ENCODE results near the gene MYRF.

The MYRF gene

DNA sequence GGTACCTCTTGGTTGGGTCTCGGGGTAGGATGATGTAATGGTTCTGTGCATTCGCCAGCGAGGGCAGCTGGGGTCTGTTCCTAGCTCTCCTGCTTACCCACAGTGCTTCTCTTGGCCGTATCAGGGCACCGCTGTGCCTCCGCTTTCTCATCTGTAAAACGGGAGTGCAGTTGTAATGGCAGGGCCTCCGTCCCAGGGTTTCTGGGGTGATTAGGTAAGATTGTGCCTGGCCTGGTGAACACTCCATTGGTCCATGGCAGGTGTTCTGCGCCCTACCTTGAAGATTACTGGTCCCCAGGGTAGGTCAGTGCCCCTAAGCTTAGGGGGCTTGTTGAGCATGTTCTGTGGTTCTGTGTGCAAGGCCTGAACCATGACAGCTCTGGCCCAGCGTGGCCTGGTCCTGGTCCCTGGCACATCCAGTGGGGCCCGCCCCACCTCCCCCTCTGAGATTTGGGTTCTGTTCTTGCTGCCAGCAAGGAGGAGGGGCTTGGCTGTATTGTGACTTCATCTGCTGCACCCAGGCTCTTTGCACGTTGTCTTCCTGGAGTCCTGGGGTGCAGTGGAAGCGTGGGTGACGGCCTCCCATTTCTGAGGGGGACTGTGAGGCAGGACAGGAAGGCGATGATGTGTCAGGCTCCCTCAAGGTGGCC, 4.9 kb downstream of the MYRF start:
- DNase-seq (ENCODE audit: low read depth in 2 of 3, low spot score in 2 of 3), result no peak

DNA sequence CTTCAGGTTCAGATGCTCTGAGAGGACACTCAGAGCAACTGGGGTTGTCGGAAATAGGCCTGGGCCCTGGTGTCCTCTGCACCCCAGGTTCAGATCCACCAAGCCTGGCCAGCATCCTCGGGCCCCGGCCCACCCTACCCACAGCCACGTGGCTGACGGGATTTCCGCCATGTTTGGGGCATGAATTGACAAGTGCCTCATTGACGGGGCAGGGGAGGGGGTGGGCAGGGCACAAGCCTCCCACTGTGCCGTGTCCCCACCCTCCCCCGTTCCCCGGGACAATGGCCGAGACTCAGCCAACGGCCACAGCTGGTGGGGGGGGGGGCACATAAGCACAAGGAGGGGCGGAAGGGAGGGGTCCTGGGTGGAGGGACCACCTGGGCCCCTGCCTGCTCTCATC, 8.5 kb downstream of the MYRF start:
- DNase-seq (ENCODE audit: low read depth in 2 of 3, low spot score in 2 of 3), result no peak

DNA sequence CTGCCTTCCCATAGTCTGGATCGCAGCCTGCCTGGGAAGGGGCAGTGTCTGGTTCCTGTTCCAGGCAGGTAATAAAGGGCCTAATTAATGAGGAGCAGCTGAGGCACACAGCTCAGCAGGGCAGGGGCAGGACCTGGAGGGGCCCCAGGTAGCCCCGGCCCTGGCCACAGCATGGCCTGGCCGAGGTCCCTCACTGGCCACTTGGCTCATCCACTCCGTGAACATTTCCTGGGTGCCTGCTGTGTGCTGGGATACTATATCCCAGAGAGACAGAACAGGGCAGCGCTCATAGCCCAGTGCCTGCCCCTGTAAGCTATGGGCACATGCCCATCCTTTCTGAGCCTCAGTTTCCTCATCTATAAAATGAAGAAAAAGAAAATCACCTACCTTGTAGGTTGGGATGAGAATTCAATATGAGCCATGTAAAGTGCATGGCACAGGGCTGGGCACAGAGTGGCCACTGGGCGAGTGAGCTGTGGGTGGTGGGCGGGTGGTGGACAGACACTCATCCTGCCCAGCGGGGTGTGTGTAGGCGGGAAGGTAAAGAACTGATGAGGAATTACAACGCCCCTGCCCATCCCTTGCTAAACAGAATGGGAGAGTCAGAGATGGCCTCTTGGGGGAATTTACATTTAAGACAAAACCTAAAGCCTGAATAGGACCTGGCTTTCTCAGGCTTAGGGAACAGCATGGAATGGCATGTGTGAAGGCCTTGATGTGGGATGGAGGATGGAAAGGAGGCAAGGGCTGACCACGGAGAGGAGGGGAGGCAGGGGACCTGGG, 9.2 kb downstream of the MYRF start:
- DNase-seq (ENCODE audit: low read depth in 2 of 3, low spot score in 2 of 3), result no peak

GRCh38 chr11:61762223-61762615, 9.8 kb downstream of the MYRF start:
- no peak for DNase-seq (ENCODE audit: low read depth in 2 of 3, low spot score in 2 of 3)

DNA sequence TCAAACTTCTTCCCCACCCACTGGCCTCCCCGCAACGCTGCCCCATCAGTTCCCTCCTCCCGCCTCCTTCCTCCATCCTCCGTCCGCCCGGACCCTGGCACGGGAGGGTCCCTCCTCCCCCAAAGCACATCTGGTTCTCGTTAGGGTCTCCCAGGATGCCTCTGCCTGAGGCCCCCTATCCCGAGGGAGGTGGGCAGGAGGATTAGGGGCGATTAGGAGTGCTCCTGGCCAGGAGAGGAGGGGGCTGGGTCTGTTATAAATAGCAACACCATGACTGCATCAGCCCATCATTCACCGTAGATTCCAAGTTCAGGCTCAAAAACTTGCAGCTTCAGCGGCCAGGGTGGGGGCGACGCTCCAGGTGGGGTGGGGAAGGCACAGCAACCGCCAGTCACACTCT, 10.4 kb downstream of the MYRF start:
- no peak for DNase-seq (ENCODE audit: low read depth in 2 of 3, low spot score in 2 of 3)

- no peak for DNase-seq (ENCODE audit: low read depth in 2 of 3, low spot score in 2 of 3)
Measured at GRCh38 chr11:61763930-61764605, 11.6 kb downstream of the MYRF start.

- no peak for DNase-seq (ENCODE audit: low read depth in 2 of 3, low spot score in 2 of 3)
Measured at GRCh38 chr11:61764606-61765260, 12.3 kb downstream of the MYRF start.

DNA sequence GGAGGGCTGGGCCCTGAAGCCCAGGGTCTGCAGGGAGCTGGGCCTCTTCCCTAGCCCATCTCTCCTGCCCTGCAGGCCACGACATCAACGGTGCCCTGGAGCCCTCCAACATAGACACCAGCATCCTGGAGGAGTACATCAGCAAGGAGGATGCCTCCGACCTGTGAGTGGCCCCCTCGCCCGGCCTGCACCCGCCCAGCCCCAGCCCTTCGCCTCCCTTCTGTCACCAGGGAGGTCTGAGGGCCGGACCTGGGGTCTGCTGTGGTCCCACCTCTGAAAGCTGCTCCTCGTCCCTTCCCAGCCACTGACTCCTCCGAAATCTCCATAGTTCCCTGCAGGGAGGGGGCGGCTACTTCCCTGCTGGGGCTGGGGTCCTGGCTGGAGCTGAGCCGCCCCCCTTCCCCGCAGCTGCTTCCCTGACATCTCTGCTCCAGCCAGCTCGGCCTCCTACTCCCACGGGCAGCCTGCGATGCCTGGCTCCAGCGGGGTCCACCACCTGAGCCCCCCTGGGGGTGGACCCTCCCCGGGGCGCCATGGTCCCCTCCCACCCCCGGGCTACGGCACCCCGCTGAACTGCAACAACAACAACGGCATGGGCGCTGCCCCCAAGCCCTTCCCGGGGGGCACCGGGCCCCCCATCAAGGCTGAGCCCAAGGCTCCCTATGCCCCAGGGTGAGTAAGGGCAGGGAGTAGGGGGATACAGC, 13.3 kb downstream of the MYRF start:
- no peak for DNase-seq (ENCODE audit: low read depth in 2 of 3, low spot score in 2 of 3)

DNA sequence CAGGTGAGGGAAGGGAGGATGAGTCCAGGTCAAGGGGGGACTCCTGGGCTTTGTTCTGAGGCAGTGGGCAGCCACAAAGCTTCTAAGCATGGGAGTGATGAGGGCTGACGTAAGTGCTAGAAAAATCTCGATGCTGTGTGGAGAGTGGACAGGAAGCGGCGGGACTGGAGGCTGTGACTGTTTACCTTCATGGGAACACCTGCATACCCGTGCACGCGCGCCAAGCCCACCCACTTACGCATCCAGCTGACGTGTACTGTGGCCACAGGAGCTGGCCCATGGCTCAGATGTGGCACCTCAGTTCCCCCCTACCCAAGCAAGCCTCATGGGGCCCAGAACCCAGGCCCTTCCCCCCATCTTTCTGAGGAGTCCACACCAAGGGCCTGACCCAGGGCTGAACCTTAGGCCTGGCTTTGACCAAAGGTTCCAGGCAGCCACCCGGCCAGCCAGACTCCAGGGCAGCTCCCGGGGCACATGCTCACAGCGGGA, 14.0 kb downstream of the MYRF start:
- no peak for DNase-seq (ENCODE audit: low read depth in 2 of 3, low spot score in 2 of 3)

GRCh38 chr11:61768376-61769076, 16.1 kb downstream of the MYRF start:
- DNase-seq (ENCODE audit: low read depth in 2 of 3, low spot score in 2 of 3), result no peak

GRCh38 chr11:61769169-61769920, 16.9 kb downstream of the MYRF start:
- no peak for DNase-seq (ENCODE audit: low read depth in 2 of 3, low spot score in 2 of 3)

GRCh38 chr11:61769946-61770683, 17.7 kb downstream of the MYRF start:
- no peak for DNase-seq (ENCODE audit: low read depth in 2 of 3, low spot score in 2 of 3)

DNA sequence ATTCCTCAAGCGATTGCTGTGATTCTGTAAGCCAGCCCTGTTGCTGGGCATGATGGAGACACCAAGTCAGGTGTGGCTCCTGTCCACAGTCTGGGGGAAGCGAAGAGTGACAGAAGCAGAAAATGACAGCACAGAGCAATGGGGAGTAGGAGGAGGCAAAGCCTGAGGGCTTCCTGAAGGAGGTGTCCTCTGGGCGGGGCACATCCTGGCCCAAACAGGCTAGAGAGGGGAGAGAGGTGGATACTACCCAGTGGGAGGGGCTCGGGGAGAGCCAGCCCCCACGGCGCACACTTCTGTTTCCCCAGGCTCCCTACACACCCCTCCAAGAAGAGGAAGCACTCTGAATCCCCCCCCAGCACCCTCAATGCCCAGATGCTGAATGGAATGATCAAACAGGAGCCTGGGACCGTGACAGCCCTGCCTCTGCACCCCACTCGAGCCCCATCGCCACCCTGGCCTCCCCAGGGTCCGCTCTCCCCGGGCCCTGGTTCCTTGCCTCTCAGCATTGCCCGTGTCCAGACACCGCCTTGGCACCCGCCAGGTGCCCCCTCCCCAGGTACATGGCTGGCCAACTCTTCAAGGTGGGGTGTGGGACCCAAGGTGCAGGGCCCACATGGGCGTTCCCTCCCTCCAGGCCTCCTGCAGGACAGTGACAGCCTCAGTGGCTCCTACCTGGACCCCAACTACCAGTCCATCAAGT, 18.9 kb downstream of the MYRF start:
- DNase-seq (ENCODE audit: low read depth in 2 of 3, low spot score in 2 of 3), result no peak

DNA sequence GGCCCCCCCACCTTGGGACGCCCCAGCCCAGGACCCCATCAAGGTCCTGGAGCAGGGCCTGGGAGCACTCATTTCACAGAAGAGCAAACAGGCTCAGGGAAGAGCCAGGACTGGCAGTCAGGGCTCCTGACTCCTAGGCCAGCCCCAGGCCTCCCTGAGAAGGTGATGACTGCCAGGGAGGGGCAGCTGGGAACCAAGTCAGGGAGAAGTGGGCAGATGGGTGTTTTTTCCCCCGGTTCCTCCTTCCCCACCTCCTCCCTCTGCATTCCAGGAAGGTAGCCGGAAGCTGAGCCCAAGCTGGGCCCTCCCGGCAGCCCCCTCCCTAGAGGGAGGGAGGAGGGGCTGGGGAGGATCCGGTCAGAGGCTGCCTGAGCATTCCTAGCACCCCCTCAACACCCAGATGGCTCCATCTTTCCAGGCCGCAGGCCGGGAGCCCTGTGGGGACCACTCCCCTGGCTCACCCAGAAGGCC, 19.6 kb downstream of the MYRF start:
- no peak for DNase-seq (ENCODE audit: low read depth in 2 of 3, low spot score in 2 of 3)

GRCh38 chr11:61773356-61773755, 20.9 kb downstream of the MYRF start:
- DNase-seq (ENCODE audit: low read depth in 2 of 3, low spot score in 2 of 3), result no peak

DNA sequence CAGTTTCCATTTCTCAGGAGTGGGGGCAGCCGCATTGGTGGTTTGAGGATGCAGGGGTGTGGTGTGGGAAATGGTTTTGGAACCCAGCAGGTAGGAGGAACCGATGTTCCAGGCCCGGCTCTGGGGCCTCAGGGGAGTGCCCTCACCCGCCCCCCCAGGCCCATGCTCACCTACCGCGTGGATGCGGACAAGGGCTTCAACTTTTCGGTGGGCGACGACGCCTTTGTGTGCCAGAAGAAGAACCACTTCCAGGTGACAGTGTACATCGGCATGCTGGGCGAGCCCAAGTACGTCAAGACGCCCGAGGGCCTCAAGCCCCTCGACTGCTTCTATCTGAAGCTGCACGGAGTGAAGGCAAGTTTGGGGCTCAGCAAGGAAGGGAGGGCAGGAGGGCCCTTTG, 21.4 kb downstream of the MYRF start:
- DNase-seq (ENCODE audit: low read depth in 2 of 3, low spot score in 2 of 3), result no peak

DNA sequence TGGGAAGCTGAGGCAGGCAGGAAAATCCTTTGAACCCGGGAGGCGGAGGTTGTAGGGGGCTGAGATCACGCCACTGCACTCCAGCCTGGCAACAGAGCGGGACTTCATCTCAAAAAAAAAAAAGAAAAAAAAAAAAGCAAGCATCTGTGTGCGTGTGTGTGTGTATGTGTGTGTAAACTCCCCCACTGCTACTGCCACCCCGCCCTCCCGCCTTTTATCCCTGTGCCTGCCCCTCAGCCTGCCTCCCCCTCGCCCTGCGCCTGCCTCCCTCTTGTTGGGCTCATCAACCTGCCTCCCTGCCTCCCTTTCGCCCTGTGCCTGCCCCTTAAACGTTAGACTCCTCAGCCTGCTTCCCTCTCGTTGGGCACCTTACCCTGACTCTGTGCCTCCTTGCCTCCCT, 22.0 kb downstream of the MYRF start:
- DNase-seq (ENCODE audit: low read depth in 2 of 3, low spot score in 2 of 3), result no peak

DNA sequence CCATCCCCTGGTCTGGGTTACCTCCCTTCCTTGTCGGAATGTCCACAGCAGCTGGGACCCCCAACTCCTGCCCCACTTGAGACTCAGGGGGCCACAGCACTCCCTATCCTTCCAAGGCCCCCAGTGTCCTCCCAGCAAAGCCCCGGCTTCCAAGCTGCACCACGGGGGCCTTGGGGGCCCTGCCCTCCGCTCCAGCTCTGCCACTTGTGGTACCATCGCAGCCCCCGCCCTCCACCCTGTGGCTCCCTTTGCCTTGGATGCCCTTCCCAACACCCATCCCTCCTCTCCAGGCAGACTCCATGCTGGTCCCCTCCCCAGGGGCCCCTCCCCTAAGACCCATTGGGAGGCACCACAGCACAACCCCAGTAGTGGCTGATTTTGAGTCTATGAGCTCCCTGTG, 22.7 kb downstream of the MYRF start:
- no peak for DNase-seq (ENCODE audit: low read depth in 2 of 3, low spot score in 2 of 3)

All from activated CD8-positive, alpha-beta memory T cell treated with anti-CD3 and anti-CD28 coated beads for 48 hours (primary cell).